ENCODE data around the gene GAL3ST3. TPM values are rescaled to one million over a fixed set of nuclear protein-coding genes. Genes with fewer than 3 reads are reported as not detected.
"Not testable (repeated sequence)": the region's sequence is repeated elsewhere in the genome, so short reads cannot be mapped to it uniquely, and the experiment has no call there.

Gene GAL3ST3
- total RNA-seq, 1 experiment from 2014 or later: not detected

GRCh38 chr11:66047541-66048365 is 1.2 kb downstream of the GAL3ST3 start:
- in situ Hi-C loops (cut with HindIII; ENCODE audit: low sequenced_read_pairs): no loop called here
- DNase-seq (ENCODE audit: low spot score): peak; percentile 64

- no peak for DNase-seq (ENCODE audit: low spot score)
- in situ Hi-C loops (cut with HindIII; ENCODE audit: low sequenced_read_pairs): no loop called here
Measured at GRCh38 chr11:66046901-66047300, 2.1 kb downstream of the GAL3ST3 start.

- in situ Hi-C loops (cut with HindIII; ENCODE audit: low sequenced_read_pairs): no loop called here
- DNase-seq (ENCODE audit: low spot score): peak; percentile 75
Measured at GRCh38 chr11:66045177-66045639, 3.8 kb downstream of the GAL3ST3 start.

- no peak for DNase-seq (ENCODE audit: low spot score)
- in situ Hi-C loops (cut with HindIII; ENCODE audit: low sequenced_read_pairs): no loop called here
Measured at GRCh38 chr11:66044757-66045156, 4.2 kb downstream of the GAL3ST3 start.

GRCh38 chr11:66042996-66043906 is 5.7 kb downstream of the GAL3ST3 start:
- DNase-seq (ENCODE audit: low spot score): no peak
- in situ Hi-C loops (cut with HindIII; ENCODE audit: low sequenced_read_pairs): no loop called here

GRCh38 chr11:66042227-66042995 is 6.5 kb downstream of the GAL3ST3 start:
- in situ Hi-C loops (cut with HindIII; ENCODE audit: low sequenced_read_pairs): no loop called here
- no peak for DNase-seq (ENCODE audit: low spot score)

GRCh38 chr11:66039765-66040164 is 9.2 kb downstream of the GAL3ST3 start:
- in situ Hi-C loops (cut with HindIII; ENCODE audit: low sequenced_read_pairs): no loop called here

GRCh38 chr11:66037327-66037726 is 11.6 kb downstream of the GAL3ST3 start:
- DNase-seq (ENCODE audit: low spot score): no peak
- in situ Hi-C loops (cut with HindIII; ENCODE audit: low sequenced_read_pairs): no loop called here

More at GRCh38 chr11:66039765-66040164, 9.2 kb downstream of the GAL3ST3 start:
- DNase-seq (ENCODE audit: low spot score): no peak

- no peak for DNase-seq (ENCODE audit: low spot score)
Measured at GRCh38 chr11:66036334-66036710, 12.6 kb downstream of the GAL3ST3 start.

GRCh38 chr11:66035653-66036333 is 13.2 kb downstream of the GAL3ST3 start:
- in situ Hi-C loops (cut with HindIII; ENCODE audit: low sequenced_read_pairs): no loop called here
- DNase-seq (ENCODE audit: low spot score): no peak

More at GRCh38 chr11:66036334-66036710, 12.6 kb downstream of the GAL3ST3 start:
- in situ Hi-C loops (cut with HindIII; ENCODE audit: low sequenced_read_pairs): no loop called here

GRCh38 chr11:66032957-66033735 is 15.8 kb downstream of the GAL3ST3 start:
- in situ Hi-C loops (cut with HindIII; ENCODE audit: low sequenced_read_pairs): no loop called here
- no peak for DNase-seq (ENCODE audit: low spot score)

GRCh38 chr11:66026017-66026529 is 22.9 kb downstream of the GAL3ST3 start, which contains the start of gene CATSPER1:
TSS of gene CATSPER1 (minus strand) at chr11:66026479. CDS start at chr11:66026379, 100 bp downstream.
- in situ Hi-C loops (cut with HindIII; ENCODE audit: low sequenced_read_pairs): no loop called here
- no peak for DNase-seq (ENCODE audit: low spot score)

- DNase-seq (ENCODE audit: low spot score); in situ Hi-C loops (cut with HindIII; ENCODE audit: low sequenced_read_pairs): not testable (repeated sequence)
Measured at GRCh38 chr11:66023186-66023440, 25.8 kb downstream of the GAL3ST3 start.

GRCh38 chr11:66022401-66023185 is 26.4 kb downstream of the GAL3ST3 start:
- peak; percentile 65 for DNase-seq (ENCODE audit: low spot score)
- in situ Hi-C loops (cut with HindIII; ENCODE audit: low sequenced_read_pairs): no loop called here

- DNase-seq (ENCODE audit: low spot score): no peak
- in situ Hi-C loops (cut with HindIII; ENCODE audit: low sequenced_read_pairs): no loop called here
Measured at GRCh38 chr11:66020618-66021357, 28.2 kb downstream of the GAL3ST3 start.

GRCh38 chr11:66020212-66020611 is 28.7 kb downstream of the GAL3ST3 start:
- DNase-seq (ENCODE audit: low spot score): no peak
- in situ Hi-C loops (cut with HindIII; ENCODE audit: low sequenced_read_pairs): no loop called here
